Right forelimb (tissue), 1 donor: ENCODE data around the gene DUSP23.

Source experiments
- DNase-seq: peaks from one replicate; pipeline ENCODE4 v3.0.0-alpha.2; 2018

The DUSP23 gene

GRCh38 chr1:159780583-159781582 is at the start of gene DUSP23:
DUSP23 (plus strand) TSS chr1:159780962; CDS start chr1:159781101, 139 bp downstream.
- DNase-seq, result peak; percentile 98

- DNase-seq, result no peak
These were observed 43.4 kb upstream of the DUSP23 start for GRCh38 chr1:159737238-159737916.

GRCh38 chr1:159743651-159744410 is 36.9 kb upstream of the DUSP23 start:
- DNase-seq, result no peak

GRCh38 chr1:159746666-159747065 is 34.1 kb upstream of the DUSP23 start:
- DNase-seq, result no peak

GRCh38 chr1:159748370-159748769 is 32.4 kb upstream of the DUSP23 start:
- DNase-seq, result no peak

- no peak for DNase-seq
These were observed 31.1 kb upstream of the DUSP23 start for GRCh38 chr1:159749630-159750029.

GRCh38 chr1:159750621-159751020 is 30.1 kb upstream of the DUSP23 start:
- DNase-seq, result no peak

- DNase-seq, result no peak
These were observed 29.7 kb upstream of the DUSP23 start for GRCh38 chr1:159751031-159751430.

- no peak for DNase-seq
These were observed 28.6 kb upstream of the DUSP23 start for GRCh38 chr1:159752135-159752580.

- no peak for DNase-seq
These were observed 27.4 kb upstream of the DUSP23 start for GRCh38 chr1:159753386-159753785.

GRCh38 chr1:159755451-159756007 is 25.2 kb upstream of the DUSP23 start:
- DNase-seq, result no peak

- no peak for DNase-seq
These were observed 24.4 kb upstream of the DUSP23 start for GRCh38 chr1:159756397-159756796.

- DNase-seq, result no peak
These were observed 17.1 kb upstream of the DUSP23 start for GRCh38 chr1:159763686-159764085.

- no peak for DNase-seq
These were observed 15.0 kb upstream of the DUSP23 start for GRCh38 chr1:159765806-159766205.

GRCh38 chr1:159771127-159771895 is 9.5 kb upstream of the DUSP23 start:
- no peak for DNase-seq

- DNase-seq, result no peak
These were observed 6.3 kb upstream of the DUSP23 start for GRCh38 chr1:159774465-159774864.

GRCh38 chr1:159775716-159776115 is 5.0 kb upstream of the DUSP23 start:
- no peak for DNase-seq

GRCh38 chr1:159778266-159778665 is 2.5 kb upstream of the DUSP23 start:
- DNase-seq, result no peak

GRCh38 chr1:159779403-159779851 is 1.3 kb upstream of the DUSP23 start:
- no peak for DNase-seq

GRCh38 chr1:159781992-159782391 is 1.2 kb downstream of the DUSP23 start:
- DNase-seq, result no peak

- no peak for DNase-seq
These were observed 3.0 kb downstream of the DUSP23 start for GRCh38 chr1:159783724-159784123.

- DNase-seq, result no peak
These were observed 5.7 kb downstream of the DUSP23 start for GRCh38 chr1:159786465-159786864.
